HG03108 (cell line): ENCODE results near the gene HRG.
A peak's percentile ranks its signal among the peaks of the same experiment; 100 is the strongest.
"Not testable (repeated sequence)": the region's sequence is repeated elsewhere in the genome, so short reads cannot be mapped to it uniquely, and the experiment has no call there.

Experiments used
- ATAC-seq: cut with Tn5 transposase; IDR thresholded peaks from one replicate; pipeline ENCODE4 v1.9.1; 2021; ENCODE audit warnings: moderate library complexity; ENCODE audit not compliant: unreplicated experiment

HRG gene, protein sequence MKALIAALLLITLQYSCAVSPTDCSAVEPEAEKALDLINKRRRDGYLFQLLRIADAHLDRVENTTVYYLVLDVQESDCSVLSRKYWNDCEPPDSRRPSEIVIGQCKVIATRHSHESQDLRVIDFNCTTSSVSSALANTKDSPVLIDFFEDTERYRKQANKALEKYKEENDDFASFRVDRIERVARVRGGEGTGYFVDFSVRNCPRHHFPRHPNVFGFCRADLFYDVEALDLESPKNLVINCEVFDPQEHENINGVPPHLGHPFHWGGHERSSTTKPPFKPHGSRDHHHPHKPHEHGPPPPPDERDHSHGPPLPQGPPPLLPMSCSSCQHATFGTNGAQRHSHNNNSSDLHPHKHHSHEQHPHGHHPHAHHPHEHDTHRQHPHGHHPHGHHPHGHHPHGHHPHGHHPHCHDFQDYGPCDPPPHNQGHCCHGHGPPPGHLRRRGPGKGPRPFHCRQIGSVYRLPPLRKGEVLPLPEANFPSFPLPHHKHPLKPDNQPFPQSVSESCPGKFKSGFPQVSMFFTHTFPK

DNA sequence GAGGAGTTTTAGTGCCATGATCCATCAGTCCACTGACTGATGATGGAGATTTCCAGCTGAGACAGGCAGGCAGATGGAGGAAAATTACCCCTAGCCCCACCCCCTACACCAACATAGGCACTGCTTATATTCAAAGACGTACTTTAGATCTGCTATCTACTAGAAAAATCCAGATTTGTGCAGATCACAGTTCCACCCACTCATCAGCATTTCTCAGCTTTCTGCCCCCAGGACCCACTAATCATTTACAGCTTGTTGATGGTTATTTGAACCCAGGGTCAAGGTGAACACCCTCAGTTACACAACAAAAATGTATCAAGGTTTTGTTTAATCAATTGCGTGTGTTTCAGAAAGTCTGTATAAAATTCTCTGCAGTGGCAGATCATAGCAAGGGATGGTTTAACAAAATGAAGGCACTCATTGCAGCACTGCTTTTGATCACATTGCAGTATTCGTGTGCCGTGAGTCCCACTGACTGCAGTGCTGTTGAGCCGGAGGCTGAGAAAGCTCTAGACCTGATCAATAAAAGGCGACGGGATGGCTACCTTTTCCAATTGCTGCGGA, at the start of gene HRG:
HRG (plus strand) TSS at position 390 of the 564 bp plus-strand sequence; CDS start at position 408, 18 bp downstream.
- no peak for ATAC-seq

DNA sequence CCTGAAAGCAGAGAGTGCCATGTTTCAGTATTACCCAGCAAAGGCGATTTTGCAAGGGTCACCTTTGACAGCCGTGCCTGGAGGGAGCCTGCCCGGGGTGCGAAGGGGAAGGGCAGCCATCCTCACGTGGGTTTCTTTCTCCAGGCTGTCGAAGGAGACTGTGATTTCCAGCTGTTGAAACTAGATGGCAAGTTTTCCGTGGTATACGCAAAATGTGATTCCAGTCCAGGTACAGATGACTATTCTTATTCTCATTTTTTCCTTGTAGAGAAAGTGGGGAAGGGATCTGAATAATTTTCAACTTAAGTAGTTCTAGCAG, 49.6 kb upstream of the HRG start:
- ATAC-seq = no peak

DNA sequence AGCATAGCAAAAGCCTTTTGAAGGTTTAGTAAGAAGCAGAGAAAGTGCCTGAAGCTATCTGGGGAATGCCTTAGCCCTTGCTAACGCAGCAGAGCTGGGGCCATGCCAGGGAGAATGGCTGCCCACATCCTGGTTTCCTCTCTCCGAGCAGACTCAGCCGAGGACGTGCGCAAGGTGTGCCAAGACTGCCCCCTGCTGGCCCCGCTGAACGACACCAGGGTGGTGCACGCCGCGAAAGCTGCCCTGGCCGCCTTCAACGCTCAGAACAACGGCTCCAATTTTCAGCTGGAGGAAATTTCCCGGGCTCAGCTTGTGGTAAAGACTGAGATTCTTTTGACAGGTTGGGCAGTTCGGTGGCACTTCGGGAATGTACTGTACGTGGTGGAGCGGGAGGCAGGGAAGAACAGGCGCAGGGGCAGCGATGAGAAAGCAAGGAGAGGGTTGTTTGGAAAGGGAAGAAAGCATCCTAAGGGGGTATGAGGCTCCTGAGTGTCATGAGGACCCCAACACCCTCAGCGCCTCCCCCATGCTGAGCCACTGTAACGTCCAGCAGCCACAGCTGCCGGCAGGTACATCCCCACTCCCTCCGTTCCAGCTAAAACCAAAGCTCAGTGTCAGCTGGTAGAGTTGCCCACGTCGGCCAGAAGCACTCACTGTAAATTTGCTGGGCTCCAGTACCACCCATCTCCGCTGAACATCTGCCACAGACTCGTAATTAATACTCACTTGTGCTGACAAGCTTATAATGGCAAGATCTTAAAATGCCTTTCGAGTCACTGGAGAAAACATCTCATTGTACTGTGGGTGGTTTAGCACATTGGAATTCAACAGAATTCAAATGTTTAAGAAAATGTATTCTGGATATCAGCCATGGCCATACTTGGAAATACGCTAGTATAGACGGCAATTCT, 48.5 kb upstream of the HRG start:
- ATAC-seq = peak; percentile 94

DNA sequence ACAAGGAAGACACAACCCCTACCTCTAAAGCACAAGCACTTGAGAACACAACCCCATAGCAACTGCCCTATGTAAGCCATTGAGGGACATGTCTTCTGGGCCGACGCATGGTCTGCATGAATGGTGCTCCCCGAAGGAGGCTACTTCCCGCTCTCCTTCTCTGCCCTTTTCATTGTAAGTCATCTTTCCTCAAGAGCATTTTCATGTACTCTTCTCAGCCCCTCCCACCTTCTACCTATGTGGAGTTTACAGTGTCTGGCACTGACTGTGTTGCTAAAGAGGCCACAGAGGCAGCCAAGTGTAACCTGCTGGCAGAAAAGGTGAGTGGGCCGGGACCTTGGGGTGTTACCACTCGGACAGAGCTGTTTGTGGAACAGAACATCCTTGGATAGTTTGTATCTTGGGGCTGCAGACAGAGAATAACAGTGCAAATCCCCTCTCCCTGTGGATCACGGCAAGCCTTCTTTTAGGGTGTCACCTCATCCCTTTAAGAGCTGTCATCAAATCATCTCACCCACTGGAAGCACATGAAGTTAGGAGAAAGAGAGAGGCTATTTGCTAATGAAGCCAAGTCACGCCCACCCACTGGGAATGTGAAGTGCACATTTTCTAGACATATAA, 47.4 kb upstream of the HRG start:
- no peak for ATAC-seq

DNA sequence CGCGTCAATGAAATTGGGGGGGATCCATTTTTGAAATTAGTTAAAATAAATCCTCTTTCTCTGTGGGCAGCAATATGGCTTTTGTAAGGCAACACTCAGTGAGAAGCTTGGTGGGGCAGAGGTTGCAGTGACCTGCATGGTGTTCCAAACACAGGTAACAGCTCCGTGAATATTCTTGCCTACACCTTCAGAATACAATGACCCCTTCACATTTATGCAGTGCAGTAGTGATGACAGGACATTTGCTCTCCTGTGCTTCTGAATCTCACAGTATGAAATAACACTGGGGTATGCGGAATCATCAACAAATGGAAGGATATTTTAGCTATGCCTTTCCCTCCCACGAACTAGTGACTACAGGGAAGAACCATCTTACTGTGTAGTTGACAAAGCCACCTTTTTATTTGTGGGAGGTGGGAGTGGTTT, 46.0 kb upstream of the HRG start:
- ATAC-seq = no peak

DNA sequence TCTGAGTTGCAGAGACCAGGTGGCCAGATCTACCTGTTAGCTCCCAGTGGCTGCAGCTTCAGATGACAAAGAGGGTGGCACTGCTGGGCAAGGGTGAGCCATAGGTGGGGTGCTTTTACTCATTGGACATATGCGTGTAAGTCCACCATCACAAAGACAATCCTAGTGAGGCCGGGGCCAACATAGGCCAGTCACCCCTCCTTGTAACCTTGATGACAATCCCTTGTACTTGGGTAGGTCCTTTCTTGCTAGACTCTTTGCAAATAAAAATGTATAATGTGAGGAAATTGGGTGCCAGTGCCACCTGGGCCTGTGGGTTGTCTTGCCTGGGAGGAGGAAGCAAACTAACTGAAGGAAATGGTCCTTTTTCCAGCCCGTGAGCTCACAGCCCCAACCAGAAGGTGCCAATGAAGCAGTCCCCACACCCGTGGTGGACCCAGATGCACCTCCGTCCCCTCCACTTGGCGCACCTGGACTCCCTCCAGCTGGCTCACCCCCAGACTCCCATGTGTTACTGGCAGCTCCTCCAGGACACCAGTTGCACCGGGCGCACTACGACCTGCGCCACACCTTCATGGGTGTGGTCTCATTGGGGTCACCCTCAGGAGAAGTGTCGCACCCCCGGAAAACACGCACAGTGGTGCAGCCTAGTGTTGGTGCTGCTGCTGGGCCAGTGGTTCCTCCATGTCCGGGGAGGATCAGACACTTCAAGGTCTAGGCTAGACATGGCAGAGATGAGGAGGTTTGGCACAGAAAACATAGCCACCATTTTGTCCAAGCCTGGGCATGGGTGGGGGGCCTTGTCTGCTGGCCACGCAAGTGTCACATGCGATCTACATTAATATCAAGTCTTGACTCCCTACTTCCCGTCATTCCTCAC, 45.4 kb upstream of the HRG start:
- no peak for ATAC-seq

DNA sequence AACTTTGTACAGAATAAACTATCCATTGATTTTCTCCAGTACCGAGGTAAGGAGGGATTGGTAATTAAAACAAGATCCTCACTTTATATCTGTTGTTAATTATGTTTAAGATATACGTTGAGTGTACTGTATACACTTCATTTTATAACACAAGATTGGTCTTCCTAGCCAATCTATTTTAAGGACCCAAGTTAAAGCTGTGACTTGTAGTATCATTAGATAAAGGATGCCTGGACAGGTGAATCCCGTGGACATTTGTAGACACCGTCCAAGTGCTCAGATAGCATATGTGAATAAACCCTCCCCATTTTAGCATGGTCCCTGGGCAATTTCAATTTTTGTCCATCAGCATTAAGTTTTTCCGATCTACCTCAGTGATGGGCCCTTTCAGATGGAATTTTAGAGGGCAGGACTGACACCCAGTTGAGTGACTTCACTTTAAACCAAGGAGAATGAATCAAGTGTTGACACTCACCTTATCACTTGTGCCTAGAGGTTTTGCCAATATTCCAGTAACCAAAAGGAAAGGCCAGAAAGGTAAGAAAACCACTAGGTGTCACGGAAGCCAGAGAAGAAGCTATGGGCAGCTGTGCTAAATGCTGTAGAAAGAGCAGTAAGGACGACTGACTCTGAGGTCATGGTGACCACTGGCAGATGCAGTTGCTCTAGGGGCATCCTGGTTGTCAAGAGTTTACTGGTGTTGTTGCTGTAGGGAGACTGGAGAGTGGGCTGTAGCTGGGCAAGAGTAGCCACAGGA, 43.7 kb upstream of the HRG start:
- ATAC-seq = no peak

DNA sequence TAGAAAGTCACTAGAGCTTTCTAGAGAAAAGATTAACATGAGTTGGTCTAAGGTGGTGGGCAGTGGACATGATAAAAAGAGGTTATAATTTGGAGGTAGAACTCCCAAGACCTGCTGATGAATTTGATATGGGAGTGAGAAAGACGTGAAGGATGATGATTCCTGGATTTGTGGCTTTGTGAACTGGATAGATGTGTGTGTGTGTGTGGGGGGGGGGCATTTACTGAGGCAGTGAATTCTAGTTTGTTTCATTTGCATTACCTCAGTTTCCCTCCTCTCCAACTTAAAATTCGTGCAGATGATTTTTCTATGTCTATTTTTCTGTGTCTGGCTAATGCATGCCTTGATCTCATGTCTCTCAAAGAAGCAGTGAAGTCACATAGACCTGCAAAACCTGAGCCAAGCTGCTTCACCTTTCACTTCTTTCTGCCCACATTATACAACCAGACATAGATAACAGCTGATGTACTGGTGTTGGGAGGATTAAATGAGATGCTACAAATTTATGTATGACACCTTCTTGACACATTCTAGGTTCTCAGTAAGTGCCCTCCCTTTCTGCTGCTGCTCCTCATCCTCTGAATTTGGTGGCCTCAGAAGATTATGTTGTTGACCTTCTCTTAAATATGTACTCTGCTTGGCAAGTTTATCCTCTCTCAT, 43.0 kb upstream of the HRG start:
- ATAC-seq = no peak

DNA sequence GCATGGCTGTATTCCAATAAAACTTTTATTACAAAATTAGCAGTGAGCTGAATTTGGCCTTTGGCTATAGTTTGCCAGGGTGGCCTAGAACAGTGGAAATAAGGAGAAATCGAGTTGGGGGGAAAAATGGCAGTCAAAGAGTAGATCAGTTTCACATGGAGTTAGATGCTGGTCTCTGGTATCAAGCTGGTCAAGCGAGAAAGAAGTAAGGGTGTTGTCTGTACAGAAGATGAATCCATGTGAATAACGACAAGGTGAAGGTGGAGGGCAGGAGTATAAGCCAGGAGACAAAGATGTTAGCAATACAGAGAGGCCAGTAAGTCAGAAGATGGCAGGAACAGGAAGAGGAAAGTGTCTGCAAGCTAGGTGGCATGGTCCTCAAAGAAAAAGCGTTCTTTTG, 41.2 kb upstream of the HRG start:
- no peak for ATAC-seq

DNA sequence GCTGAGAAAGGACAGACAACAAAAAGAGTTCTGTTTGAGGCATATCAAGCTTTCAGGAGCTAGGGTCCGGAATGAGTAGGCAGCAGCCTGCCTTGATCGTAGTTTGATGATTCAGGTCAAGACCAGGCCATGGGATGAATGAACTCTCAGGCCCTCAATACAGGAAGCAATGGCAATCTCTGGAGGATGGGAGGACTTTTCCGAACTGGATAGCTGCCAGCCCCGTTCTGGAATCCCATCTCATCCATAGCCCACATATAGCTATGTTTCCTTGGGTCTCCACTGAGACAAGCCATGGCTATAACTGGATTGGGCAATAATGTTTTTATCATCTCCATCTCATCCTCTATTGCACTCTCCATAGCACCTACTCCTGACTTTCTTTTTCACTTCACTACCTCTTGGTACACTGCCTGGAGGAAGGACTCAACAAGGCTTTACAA, 40.2 kb upstream of the HRG start:
- no peak for ATAC-seq

DNA sequence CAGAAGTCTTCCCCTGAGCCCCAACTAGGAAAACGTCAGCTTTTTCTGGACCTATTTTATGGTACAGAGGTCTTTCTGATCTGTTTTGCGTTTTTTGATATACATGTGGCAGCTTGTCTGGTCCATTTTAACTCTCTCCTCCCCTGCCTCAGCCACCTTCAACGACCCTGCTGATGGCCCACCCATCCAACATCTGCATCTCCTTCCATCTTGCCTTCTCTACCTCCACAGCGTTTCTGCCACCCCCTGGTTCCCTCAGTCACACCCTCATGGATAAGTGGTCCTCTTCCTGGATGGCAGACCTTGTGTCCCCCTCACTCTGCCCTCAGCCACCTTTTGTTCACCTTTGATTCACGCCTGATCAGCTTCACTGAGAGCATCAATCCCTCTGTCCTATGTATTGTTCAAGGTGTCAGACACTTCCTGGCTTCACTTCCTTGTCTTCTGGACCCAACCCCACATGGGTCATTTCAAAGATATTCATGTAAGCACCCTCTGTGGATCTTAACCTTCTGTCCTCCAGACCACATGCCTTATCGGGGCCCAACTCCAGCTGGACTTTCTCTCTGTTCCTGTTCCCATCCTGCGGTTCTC, 39.5 kb upstream of the HRG start:
- no peak for ATAC-seq

DNA sequence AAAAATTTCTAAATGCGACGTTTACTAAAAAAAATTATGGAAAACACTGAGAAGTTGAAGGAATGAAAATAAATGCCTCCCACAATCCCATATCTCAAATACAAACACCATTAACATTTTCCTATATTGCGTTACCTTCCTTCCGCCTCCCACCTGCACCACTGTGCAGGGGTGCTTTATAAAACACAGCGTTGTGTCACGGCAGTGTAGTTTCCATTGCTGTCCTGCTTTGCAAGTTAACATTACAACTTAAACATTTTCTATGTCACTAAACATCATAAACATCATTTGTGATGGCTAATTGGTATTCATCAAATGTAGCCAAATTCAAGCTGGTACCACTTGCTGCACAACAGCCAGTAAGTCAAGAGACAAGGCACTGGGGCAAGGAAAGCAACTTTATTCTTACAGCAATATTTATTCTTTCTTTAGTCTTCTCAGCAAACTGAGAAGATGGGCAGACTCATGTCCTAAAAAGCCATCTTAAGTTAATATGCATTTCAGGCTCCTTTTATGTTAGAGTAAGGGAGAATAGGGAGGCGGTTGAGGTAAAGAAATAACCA, 37.9 kb upstream of the HRG start:
- no peak for ATAC-seq

DNA sequence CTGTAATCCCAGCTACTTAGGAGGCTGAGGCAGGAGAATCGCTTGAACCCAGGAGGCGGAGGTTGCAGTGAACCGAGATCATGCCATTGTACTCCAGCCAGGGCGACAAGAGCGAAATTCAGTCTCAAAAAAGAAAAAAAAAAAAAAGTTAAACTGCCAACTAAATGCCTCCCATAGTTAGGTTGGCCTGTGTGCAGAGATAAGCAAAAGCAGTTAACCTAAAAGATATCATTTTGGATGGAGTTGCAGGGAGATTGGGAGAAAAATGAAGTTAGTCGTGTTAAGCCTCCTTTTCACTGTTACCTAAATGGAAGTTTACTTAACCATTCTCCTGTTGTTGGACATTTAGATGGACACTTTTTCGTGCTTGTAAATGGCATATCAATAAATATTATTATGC, 37.1 kb upstream of the HRG start:
- ATAC-seq = no peak

DNA sequence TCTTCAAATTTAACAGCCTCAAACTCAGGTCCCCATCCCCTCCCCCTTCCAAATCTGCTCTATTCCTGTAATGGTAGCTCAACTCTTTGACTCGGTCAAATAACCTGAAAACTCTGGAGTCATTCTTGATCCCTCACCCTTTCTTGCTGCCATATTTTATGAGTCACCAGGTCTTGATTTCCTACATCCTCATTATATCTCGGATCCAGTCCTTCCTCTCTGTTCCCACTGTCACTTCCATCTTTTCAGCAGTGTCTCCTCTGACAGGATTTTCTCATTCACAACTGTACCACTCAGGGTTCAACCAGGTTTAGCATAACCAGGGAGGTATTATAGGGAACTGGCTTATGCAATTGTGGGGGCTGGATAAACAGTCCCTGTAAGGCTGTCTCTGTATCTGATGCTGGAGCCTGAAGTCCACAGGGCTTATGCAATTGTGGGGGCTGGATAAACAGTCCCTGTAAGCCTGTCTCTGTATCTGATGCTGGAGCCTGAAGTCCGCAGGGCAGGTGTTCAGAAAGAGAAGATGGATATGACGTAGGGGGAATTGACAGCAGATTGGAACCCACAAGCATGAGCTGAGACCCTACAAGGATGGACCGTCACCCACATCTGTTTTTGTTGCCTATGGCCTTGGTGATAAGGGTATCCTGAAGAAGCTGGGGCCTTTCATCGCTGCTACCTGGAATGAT, 34.7 kb upstream of the HRG start:
- no peak for ATAC-seq

DNA sequence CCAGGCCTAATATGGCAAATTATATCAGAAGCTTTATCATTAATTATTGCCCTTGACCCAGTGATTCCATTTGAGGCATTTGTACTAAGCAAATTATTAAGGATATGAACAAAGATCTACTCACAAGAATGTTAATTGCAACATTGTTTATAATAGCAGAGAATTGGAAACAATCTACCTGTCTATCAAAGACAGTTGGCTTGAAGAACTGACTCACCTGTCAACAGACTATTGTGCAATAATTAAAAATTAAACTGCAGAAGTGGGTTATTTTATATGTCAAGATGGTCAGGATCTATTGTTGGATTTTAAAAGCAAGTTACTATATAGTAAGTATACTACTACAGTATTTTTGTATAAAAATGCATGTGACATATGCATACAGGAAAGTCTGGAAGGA, 32.3 kb upstream of the HRG start:
- no peak for ATAC-seq

DNA sequence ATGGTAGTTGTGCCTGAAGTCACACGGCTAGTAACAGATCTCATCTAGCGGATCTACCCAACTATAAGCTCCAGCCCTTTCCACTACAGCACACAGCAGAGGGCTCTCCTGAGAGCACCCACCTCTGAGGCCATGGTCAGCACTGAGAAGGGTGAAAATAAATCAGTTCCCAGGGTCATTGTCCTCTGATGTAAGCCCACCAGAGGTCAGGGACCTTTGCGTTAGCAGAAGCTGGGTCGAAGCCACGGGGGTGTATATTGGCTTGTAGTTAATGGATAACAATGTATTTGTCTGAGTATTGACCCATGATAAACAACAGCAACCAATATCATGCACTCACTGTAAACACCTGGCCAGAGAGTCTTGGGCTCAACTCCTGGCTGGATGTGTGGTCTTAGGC, 31.6 kb upstream of the HRG start:
- not testable (repeated sequence) for ATAC-seq

DNA sequence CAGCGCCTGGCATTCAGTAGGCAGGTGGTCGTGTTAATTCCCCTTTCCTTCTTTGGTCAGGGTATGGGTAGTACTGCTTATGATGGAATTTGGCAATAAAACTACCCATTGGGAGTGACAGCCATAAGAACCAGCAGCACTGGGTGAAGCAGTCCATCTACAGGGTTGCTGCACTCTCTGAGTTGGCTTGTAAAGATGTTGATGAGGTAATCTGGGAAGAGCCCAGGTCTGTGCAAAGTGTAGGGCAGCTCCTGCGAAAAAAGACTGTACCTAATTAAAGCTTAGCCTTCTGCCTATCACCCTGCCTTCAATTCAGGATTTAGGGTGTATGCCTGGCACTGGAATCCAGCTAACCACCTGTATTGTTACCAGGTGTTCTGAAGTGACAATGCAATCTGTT, 30.3 kb upstream of the HRG start:
- no peak for ATAC-seq

DNA sequence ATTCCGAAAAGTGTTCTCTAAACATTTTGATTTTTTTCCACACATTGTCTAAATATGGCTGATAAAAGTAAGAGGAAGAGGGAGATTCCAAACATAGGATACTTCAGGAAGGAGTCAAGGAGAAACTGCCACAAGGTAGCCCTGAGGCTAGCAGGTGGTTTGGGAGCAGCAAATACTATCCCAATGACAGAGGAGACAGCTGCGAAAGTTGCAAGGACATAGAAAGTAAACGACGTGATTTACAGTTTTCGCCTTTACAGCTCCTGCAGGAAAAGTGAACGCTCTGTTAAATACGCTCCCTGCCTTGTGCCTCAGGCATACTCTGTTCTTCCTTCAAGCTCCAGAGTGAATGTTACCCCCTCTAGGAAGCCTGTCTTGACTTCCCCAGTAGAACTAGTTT, 29.3 kb upstream of the HRG start:
- no peak for ATAC-seq
